Common myeloid progenitor, CD34-positive (primary cell): ENCODE data around the gene MSI2.

Experiments
- CTCF ChIA-PET: fragments of 350-600 bp; sonication (Branson Sonifier 250); formaldehyde crosslinking; loops from one replicate; lab custom pipeline; 2021; ENCODE audit warnings: antibody characterized with exemption; lab: Charles Lee
- POLR2A ChIA-PET: fragments of 350-600 bp; sonication (Branson Sonifier 250); formaldehyde crosslinking; loops from one replicate; lab custom pipeline; 2021; ENCODE audit warnings: antibody characterized with exemption; lab: Charles Lee
- DNase-seq, 3 donors: peaks; one replicate each; pipeline versions ENCODE4 v3.0.0 to v3.0.0-alpha.2; 2013
- H3K27ac ChIP-seq, 2 experiments: 1 replicate in 1 of 2; 2 replicates in 1 of 2; pipeline ENCODE4 v1.7.0; 2013; ENCODE audit warnings: inconsistent platforms in 2 of 2, low read length in 2 of 2, mild to moderate bottlenecking in 2 of 2, low read depth in 1 of 2, moderate library complexity in 1 of 2; ENCODE audit not compliant: severe bottlenecking in 2 of 2, insufficient read depth in 1 of 2, poor library complexity in 1 of 2
- H3K27me3 ChIP-seq, 5 experiments: replicated peaks in 2 of 5; 1 replicate in 3 of 5; 2 replicates in 2 of 5; pipeline versions ENCODE4 v1.6.1 to v1.7.0; 2013; ENCODE audit warnings: low read length in 4 of 5, mild to moderate bottlenecking in 2 of 5, moderate library complexity in 2 of 5, inconsistent platforms in 1 of 5; ENCODE audit not compliant: insufficient read depth in 5 of 5, control insufficient read depth in 4 of 5
- H3K36me3 ChIP-seq, 4 experiments: 1 replicate in 2 of 4; 2 replicates in 2 of 4; pipeline versions ENCODE4 v1.6.1 to v1.7.0; 2013; ENCODE audit warnings: low read length in 3 of 4, control low read depth in 1 of 4, mild to moderate bottlenecking in 1 of 4; ENCODE audit not compliant: control insufficient read depth in 4 of 4, insufficient read depth in 4 of 4
- H3K4me1 ChIP-seq, 4 experiments: 1 replicate in 3 of 4; 2 replicates in 1 of 4; pipeline versions ENCODE4 v1.6.1 to v1.7.1; 2013; ENCODE audit warnings: low read length in 3 of 4, mild to moderate bottlenecking in 3 of 4, control low read depth in 1 of 4, inconsistent platforms in 1 of 4, moderate library complexity in 1 of 4; ENCODE audit not compliant: control insufficient read depth in 4 of 4, insufficient read depth in 4 of 4; ENCODE audit errors: control extremely low read depth in 1 of 4
- H3K4me3 ChIP-seq, 7 experiments: 1 replicate in 4 of 7; 2 replicates in 3 of 7; pipeline versions ENCODE4 v1.5.1 to v1.7.0; 2013; ENCODE audit warnings: mild to moderate bottlenecking in 7 of 7, low read length in 6 of 7, moderate library complexity in 6 of 7, inconsistent platforms in 2 of 7, low read depth in 2 of 7, control low read depth in 1 of 7; ENCODE audit not compliant: insufficient read depth in 4 of 7, control insufficient read depth in 1 of 7; ENCODE audit errors: extremely low read depth in 1 of 7
- H3K9me3 ChIP-seq, 5 experiments: 1 replicate in 4 of 5; 2 replicates in 1 of 5; pipeline versions ENCODE4 v1.6.1 to v1.7.1; 2013; ENCODE audit warnings: low read length in 4 of 5, mild to moderate bottlenecking in 2 of 5, inconsistent platforms in 1 of 5, low read depth in 1 of 5, moderate library complexity in 1 of 5; ENCODE audit not compliant: control insufficient read depth in 4 of 5, insufficient read depth in 2 of 5; ENCODE audit errors: control extremely low read depth in 1 of 5
- WGBS: methylation state at CpG from one replicate; pipeline ENCODE4 v1.1.5; 2013; ENCODE audit not compliant: insufficient coverage; 5-methylcytosine and 5-hydroxymethylcytosine counted together

Gene MSI2

DNA sequence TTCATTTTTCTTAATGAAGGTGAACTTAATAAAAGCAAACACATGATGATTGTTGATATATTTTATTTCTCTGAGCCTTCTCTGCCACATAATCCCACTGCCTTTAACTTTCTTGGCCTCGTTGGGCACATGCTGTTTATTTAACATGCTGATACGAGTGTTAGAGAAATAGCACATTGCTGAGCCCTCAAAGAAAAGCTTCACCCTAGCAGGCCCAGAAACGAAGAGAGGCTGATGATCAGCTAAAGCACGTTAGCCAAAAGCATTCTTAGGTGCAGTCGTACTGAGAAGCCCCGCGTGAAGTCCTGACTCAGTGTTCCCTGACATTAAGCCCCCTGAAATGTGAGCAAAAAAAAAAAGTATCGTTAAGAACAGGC, 366.0 kb downstream of the MSI2 start:
- H3K9me3 ChIP-seq, result no peaks in the 10 kb centered on the region
- peaks cover 8 to 91% (median 61%) of the 10 kb centered on the region in 4 experiments for H3K36me3 ChIP-seq
- ChIA-PET POLR2A (interaction anchor here (0.6 kb wide), 1 partner anchor 53 kb away, joined by 4 read pairs; no protein-coding TSS in a partner anchor), CTCF (interaction anchor here (1.0 to 1.8 kb wide), 6 partner anchors 10 to 162 kb away, joined by 3 to 5 read pairs (median 4); no protein-coding TSS in a partner anchor)
- H3K4me3 ChIP-seq, result no peak overlapping the region
- 77% methylated on average over 7 of the region's 8 CpGs for WGBS
- peaks cover 0 to 8% (median 8%) of the 10 kb centered on the region in 4 experiments for H3K4me1 ChIP-seq
- no peaks in the 10 kb centered on the region for H3K27me3 ChIP-seq
- DNase-seq, result no peak
- H3K27ac ChIP-seq, result no peak overlapping the region

DNA sequence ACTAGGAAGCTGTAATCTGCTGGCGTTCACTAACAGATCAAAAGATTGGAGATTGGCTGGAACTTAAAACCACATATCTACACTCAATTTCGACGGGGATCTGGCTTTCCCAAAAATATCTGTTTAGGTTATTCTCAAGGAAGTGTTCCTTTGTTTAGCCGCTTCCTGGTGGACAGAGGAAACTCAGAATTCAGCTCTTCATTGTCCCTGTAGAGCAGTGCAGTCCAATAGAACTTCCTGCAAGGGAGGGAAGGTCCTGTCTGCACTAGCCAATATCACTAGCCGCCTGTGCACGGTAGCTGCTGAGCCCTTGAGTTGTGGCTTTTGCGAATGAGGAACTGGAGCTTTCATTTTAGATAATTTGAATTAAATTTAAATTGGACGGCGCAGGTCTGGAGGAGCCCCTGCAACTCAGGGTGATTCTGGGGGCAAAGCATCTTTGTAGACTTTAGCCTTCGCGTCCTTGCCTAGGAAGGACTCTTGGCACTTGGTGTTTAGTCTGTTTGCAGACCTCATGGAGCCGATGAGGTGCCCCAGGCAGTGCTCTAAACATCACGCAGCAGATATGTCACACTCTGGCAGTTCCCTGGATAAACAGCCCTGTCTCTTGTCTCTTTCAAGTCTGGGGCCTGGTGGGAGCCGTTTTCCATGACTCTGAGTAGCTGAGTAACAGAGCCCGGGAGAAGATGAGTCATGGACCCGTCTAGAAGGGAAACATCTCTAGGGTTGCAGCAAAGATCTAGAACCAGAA, 366.5 kb downstream of the MSI2 start:
- whole genome bisulfite sequencing, result 90% methylated on average over 12 of the region's 16 CpGs
- ChIA-PET POLR2A (no interaction called here), CTCF (interaction anchor here (0.7 to 1.8 kb wide), 10 partner anchors 9 to 380 kb away, joined by 3 to 5 read pairs (median 4); no protein-coding TSS in a partner anchor)
- Histone ChIP-seq H3K36me3 (peaks cover 8 to 92% (median 62%) of the 10 kb centered on the region in 4 experiments), H3K27me3 (no peaks in the 10 kb centered on the region), H3K9me3 (no peaks in the 10 kb centered on the region), H3K4me1 (peaks cover 0 to 8% (median 8%) of the 10 kb centered on the region in 4 experiments), H3K4me3 (no peak overlapping the region), H3K27ac (no peak overlapping the region)
- DNase-seq, result peak in 2 of 3 donors; percentile 56 to 68

DNA sequence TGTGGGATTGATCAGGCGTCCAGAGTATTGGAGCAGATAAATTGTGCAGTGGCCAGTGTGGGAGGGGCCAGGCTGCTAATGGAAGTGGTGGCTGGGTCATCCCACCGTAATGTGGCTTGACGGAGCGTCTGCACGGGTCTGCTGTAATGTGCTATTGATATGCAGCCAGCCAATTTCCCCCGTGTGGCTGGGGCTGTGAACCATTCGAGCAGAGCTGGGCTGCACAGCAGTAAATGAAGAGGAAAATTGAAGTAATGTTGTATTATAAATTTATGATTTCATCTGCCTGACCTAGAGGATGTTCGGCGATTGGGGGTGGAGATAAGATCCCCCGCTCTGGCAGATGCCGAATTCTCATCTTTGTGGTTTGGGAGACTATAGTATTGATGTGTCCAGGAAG, 367.3 kb downstream of the MSI2 start:
- WGBS, result 86% methylated on average over 7 of the region's 11 CpGs
- Histone ChIP-seq H3K9me3 (no peaks in the 10 kb centered on the region), H3K4me1 (peaks cover 0 to 8% (median 8%) of the 10 kb centered on the region in 4 experiments), H3K4me3 (no peak overlapping the region), H3K27me3 (no peaks in the 10 kb centered on the region), H3K36me3 (peaks cover 8 to 95% (median 67%) of the 10 kb centered on the region in 4 experiments), H3K27ac (no peak overlapping the region)
- CTCF ChIA-PET, result interaction anchor here (1.1 to 1.8 kb wide), 7 partner anchors 8 to 73 kb away, joined by 3 to 5 read pairs (median 4); no protein-coding TSS in a partner anchor
- no peak for DNase-seq
- POLR2A ChIA-PET, result no interaction called here

DNA sequence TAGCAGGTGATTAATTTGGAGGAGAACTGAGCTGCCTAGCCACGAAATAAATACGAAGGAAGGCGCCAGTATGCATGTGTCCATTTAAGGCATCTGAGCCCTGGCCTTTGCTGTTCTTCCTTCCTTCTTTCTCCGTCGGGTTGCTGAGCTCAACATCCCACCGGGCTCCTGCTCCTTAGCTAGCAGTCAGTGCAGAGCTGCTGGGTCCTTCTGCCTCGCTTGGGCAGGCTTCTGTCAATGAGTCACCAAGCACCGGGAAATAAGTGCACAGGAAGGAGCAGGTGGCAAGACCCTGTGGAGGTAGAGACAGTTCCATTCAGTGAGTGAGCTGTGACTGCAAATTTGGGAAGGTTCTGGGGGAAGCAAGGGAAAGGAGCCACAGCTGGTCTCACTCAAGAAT, 368.1 kb downstream of the MSI2 start:
- no peaks in the 10 kb centered on the region for H3K27me3 ChIP-seq
- POLR2A ChIA-PET, result interaction anchor here (0.6 kb wide), 1 partner anchor 459 kb away, joined by 3 read pairs; no protein-coding TSS in a partner anchor
- no peak for DNase-seq
- 75% methylated on average over 8 of the region's 8 CpGs for WGBS
- no peak overlapping the region for H3K27ac ChIP-seq
- H3K4me1 ChIP-seq, result peaks cover 0 to 8% (median 8%) of the 10 kb centered on the region in 4 experiments
- no peaks in the 10 kb centered on the region for H3K9me3 ChIP-seq
- CTCF ChIA-PET, result interaction anchor here (0.6 to 1.5 kb wide), 4 partner anchors 13 to 214 kb away, joined by 3 read pairs; no protein-coding TSS in a partner anchor
- peaks cover 4 to 92% (median 66%) of the 10 kb centered on the region in 4 experiments for H3K36me3 ChIP-seq
- no peak overlapping the region for H3K4me3 ChIP-seq

DNA sequence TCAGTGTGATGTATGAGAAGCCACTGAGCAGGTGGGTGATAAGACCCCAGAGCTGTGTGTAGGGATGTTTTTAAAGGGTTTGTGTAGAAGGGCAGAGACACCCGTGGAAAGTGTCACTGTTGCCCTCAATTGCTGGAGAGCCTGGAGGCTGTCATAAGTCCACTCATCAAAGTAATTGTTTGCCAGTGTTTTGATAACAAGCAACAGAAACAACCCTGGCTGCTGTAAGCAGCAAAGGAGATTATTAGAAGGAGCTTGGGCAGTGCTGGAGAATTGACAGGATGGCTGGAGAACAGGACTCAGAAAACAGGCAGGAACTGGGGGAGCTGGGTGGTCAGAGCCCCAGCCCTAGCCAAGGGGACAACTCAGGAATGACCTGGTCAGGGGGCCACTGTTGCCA, 369.2 kb downstream of the MSI2 start:
- 100% methylated on average over 1 of the region's 1 CpG for WGBS
- Histone ChIP-seq H3K36me3 (peaks cover 7 to 92% (median 66%) of the 10 kb centered on the region in 4 experiments), H3K9me3 (no peaks in the 10 kb centered on the region), H3K27ac (peak overlapping the region; percentile 20 to 55), H3K27me3 (no peaks in the 10 kb centered on the region), H3K4me3 (no peak overlapping the region), H3K4me1 (peaks cover 0 to 8% (median 7%) of the 10 kb centered on the region in 4 experiments)
- DNase-seq, result no peak
- ChIA-PET CTCF (interaction anchor here (1.2 to 2.1 kb wide), 2 partner anchors 8 to 27 kb away, joined by 3 to 4 read pairs; no protein-coding TSS in a partner anchor), POLR2A (interaction anchor here (1.0 kb wide), 1 partner anchor 158 kb away, joined by 3 read pairs; no protein-coding TSS in a partner anchor)

DNA sequence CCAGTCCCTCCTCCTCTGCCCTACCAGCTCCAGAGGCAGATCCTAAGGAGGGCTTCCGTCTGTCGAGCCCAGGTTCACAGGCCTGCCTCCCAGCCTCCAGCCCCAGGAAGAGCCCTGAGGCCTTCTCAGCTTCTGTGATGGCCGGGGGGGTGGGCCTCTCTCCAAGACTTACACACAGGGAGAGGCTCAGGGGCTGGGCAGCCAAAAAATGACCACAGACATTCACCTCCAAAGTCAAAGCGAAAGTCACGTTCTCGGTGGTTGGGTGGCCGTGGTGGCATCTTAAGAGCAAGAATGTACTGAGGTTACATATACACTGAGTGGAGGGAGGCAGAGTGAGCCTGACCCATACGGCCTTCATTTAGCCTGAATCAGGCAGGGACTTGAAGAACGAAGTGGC, 369.6 kb downstream of the MSI2 start:
- H3K27ac ChIP-seq, result peak overlapping the region; percentile 20 to 55
- CTCF ChIA-PET, result interaction anchor here (1.2 to 2.1 kb wide), 3 partner anchors 9 to 28 kb away, joined by 3 to 4 read pairs (median 4); no protein-coding TSS in a partner anchor
- H3K27me3 ChIP-seq, result no peaks in the 10 kb centered on the region
- no peaks in the 10 kb centered on the region for H3K9me3 ChIP-seq
- H3K4me3 ChIP-seq, result no peak overlapping the region
- 97% methylated on average over 9 of the region's 9 CpGs for WGBS
- H3K36me3 ChIP-seq, result peaks cover 5 to 92% (median 66%) of the 10 kb centered on the region in 4 experiments
- POLR2A ChIA-PET, result no interaction called here
- peaks cover 0 to 8% (median 7%) of the 10 kb centered on the region in 4 experiments for H3K4me1 ChIP-seq
- no peak for DNase-seq
